K562 (cell line): ENCODE results near the gene VEGFA. TPM values are rescaled to one million over a fixed set of nuclear protein-coding genes. Genes with fewer than 3 reads are reported as not detected.

Experiments used
- ARHGAP35 ChIP-seq: fragments of 450-650 bp; IDR thresholded peaks from 2 replicates; pipeline ENCODE4 v1.6.1; 2018; ENCODE audit not compliant: partially characterized antibody
- CBFB ChIP-seq: sonication (generic); formaldehyde crosslinking; IDR thresholded peaks from 2 replicates; pipeline ENCODE4 v1.4.0; 2020; ENCODE audit warnings: mild to moderate bottlenecking, missing genetic modification reagents
- FOXM1 ChIP-seq, 2 experiments: fragments of 450-650 bp in 1 of 2; sonication (generic) in 1 of 2; formaldehyde crosslinking in 1 of 2; IDR thresholded peaks; 2 replicates each; pipeline versions ENCODE4 v1.6.1 to v1.9.0; 2017 to 2022; ENCODE audit warnings: low read depth in 2 of 2, mild to moderate bottlenecking in 2 of 2, missing genetic modification reagents in 1 of 2, moderate library complexity in 1 of 2
- GATAD2A ChIP-seq: fragments of 450-650 bp; IDR thresholded peaks from 2 replicates; pipeline ENCODE4 v1.6.1; 2017
- HDAC2 ChIP-seq: fragments of 450-650 bp; IDR thresholded peaks from 2 replicates; pipeline ENCODE4 v1.6.1; 2016; ENCODE audit warnings: mild to moderate bottlenecking
- MCM7 ChIP-seq, 2 experiments: fragments of 450-650 bp; IDR thresholded peaks; 2 replicates each; pipeline ENCODE4 v1.6.1; 2016 to 2018
- MED1 ChIP-seq: sonication (generic); formaldehyde crosslinking; IDR thresholded peaks from 2 replicates; pipeline ENCODE4 v1.8.1; 2023; ENCODE audit warnings: missing genetic modification reagents, borderline replicate concordance
- PRDM10 ChIP-seq: fragments of 450-650 bp; IDR thresholded peaks from 2 replicates; pipeline ENCODE4 v1.6.1; 2018; ENCODE audit not compliant: partially characterized antibody
- SOX6 ChIP-seq: fragments of 450-650 bp; IDR thresholded peaks from 2 replicates; pipeline ENCODE4 v1.6.1; 2014; ENCODE audit warnings: mild to moderate bottlenecking
- THAP12 ChIP-seq: fragments of 250-450 bp; sonication (Bioruptor Pico); IDR thresholded peaks from 2 replicates; pipeline ENCODE4 v1.9.0; 2021; ENCODE audit warnings: mild to moderate bottlenecking, inconsistent platforms
- ZNF445 ChIP-seq: fragments of 250-450 bp; sonication (Bioruptor Pico); IDR thresholded peaks from 2 replicates; pipeline ENCODE4 v1.4.0; 2020; ENCODE audit warnings: low read depth, mild to moderate bottlenecking, moderate library complexity
- polyA plus RNA-seq, 8 experiments: library from polyadenylated mRNA; depleted of rRNA in 4 of 8; stranded (reverse) in 5 of 8; unstranded in 3 of 8; fragments of >200 nt; fragmentation: Nextera tagmentation in 2 of 8; fragmentation: Illumina TruSeq in 1 of 8; extraction: Ambion mirVana in 2 of 8; extraction: Trizol in 1 of 8; gene quantifications; 2 replicates each; pipeline versions ENCODE4 v1.2.1 to v1.2.3, GENCODE V29; 2011 to 2014; ENCODE audit warnings: inconsistent platforms in 1 of 8, missing spikeins in 1 of 8
- total RNA-seq, 7 experiments: library from RNA; depleted of rRNA in 6 of 7; stranded (reverse); fragments of >200 nt in 6 of 7; fragmentation: Illumina TruSeq in 2 of 7; extraction: Trizol in 2 of 7; gene quantifications; 2 replicates each; pipeline versions ENCODE4 v1.2.1 to v1.2.3, GENCODE V29; 2011 to 2021; ENCODE audit warnings: low replicate concordance in 1 of 7
- TF ChIP-seq, protein P1 (sequence below): fragments of 250-450 bp; sonication (Bioruptor Pico); IDR thresholded peaks from 2 replicates; pipeline ENCODE4 v1.5.0; 2021; ENCODE audit warnings: mild to moderate bottlenecking, moderate library complexity
- TF ChIP-seq, protein P2 (sequence below): fragments of 450-650 bp; IDR thresholded peaks from 2 replicates; pipeline ENCODE4 v1.6.1; 2014; ENCODE audit warnings: low read depth, mild to moderate bottlenecking, moderate library complexity, borderline replicate concordance
- TF ChIP-seq, protein P3 (sequence below): fragments of 450-650 bp; IDR thresholded peaks from 2 replicates; pipeline ENCODE4 v1.6.1; 2016

The VEGFA gene
- total and polyA plus RNA-seq, 9 of the 15 experiments (the other 6 are each of a cell fraction or from before 2014, with no cell fraction given), result 14.0 to 271 (median 124) TPM

GRCh38 chr6:43807228-43808061 lies 37.4 kb downstream of the VEGFA start (continued):
- TF ChIP-seq, protein P1, sequence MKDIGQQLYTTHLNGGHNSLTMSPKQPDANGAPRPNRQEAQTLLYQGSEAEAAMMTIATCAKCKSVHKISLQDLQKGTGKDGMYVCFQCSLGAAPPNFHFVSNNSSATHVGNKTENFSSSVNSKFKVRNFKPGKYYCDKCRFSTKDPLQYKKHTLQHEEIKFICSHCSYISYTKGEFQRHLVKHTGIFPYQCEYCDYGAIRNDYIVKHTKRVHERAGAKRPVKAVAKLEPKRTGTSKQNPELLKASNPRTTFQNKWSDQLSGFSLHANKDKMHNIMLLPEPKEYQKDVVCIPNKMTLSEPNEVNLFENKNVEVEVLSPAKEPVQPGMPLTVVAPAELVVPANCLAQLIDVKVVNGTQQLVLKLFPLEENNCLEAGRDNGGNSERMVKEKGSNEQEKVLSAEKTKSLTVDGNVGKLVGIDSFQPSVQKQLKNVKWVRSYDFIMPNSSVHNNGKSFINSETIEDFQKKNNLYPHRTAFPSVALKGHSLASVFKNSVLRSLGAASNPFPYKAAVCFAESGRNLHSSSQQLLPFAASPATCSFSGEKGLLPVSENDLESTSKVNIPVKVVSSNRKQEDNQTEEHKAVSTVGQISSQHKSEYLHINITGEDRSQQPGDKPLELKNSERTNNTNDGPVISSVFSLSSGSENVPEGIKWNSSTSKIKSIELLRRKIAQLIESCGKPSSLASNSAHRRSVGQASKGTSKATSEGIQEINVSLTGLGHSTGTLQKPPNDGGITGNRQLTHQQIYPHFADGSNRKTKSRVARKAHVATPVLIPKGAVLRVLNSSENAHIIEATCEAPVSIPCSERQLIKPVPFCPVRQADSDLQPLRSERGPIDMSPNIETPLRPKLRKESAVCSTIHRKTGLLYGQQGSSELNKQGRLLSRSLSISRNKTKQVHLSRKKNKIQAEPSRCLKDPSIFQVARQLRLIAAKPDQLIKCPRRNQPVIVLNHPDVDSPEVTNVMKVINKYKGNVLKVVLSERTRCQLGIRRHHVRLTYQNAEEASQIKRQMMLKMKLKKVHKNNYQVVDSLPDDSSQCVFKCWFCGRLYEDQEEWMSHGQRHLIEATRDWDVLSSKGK (CRISPR knock-in tag), result no peak
- TF ChIP-seq ARHGAP35 (no peak), SOX6 (peak; percentile 77), CBFB (CRISPR knock-in tag) (peak; percentile 49; the same call in 1 of the 2 replicates), THAP12 (CRISPR knock-in tag) (no peak), FOXM1 (IDR thresholded peaks at IDR 0.05; ENCODE audit: low read depth) (peak; percentile 45; the same call in 1 of the 2 replicates), FOXM1 (CRISPR knock-in tag; IDR thresholded peaks at IDR 0.05; ENCODE audit: low read depth) (no peak), MED1 (CRISPR knock-in tag) (no peak), GATAD2A (peak; percentile 14; the same call in 1 of the 2 replicates), PRDM10 (no peak), HDAC2 (peak; percentile 92), ZNF445 (CRISPR knock-in tag) (no peak), MCM7 (IDR thresholded peaks at IDR 0.05) (no peak)
- TF ChIP-seq, protein P2, sequence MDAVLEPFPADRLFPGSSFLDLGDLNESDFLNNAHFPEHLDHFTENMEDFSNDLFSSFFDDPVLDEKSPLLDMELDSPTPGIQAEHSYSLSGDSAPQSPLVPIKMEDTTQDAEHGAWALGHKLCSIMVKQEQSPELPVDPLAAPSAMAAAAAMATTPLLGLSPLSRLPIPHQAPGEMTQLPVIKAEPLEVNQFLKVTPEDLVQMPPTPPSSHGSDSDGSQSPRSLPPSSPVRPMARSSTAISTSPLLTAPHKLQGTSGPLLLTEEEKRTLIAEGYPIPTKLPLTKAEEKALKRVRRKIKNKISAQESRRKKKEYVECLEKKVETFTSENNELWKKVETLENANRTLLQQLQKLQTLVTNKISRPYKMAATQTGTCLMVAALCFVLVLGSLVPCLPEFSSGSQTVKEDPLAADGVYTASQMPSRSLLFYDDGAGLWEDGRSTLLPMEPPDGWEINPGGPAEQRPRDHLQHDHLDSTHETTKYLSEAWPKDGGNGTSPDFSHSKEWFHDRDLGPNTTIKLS, result no peak
- TF ChIP-seq, protein P3, sequence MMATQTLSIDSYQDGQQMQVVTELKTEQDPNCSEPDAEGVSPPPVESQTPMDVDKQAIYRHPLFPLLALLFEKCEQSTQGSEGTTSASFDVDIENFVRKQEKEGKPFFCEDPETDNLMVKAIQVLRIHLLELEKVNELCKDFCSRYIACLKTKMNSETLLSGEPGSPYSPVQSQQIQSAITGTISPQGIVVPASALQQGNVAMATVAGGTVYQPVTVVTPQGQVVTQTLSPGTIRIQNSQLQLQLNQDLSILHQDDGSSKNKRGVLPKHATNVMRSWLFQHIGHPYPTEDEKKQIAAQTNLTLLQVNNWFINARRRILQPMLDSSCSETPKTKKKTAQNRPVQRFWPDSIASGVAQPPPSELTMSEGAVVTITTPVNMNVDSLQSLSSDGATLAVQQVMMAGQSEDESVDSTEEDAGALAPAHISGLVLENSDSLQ, result peak; percentile 78
